ENCODE data around the gene TGFBI.
"Not testable (repeated sequence)": the region's sequence is repeated elsewhere in the genome, so short reads cannot be mapped to it uniquely, and the experiment has no call there.

The TGFBI gene

DNA sequence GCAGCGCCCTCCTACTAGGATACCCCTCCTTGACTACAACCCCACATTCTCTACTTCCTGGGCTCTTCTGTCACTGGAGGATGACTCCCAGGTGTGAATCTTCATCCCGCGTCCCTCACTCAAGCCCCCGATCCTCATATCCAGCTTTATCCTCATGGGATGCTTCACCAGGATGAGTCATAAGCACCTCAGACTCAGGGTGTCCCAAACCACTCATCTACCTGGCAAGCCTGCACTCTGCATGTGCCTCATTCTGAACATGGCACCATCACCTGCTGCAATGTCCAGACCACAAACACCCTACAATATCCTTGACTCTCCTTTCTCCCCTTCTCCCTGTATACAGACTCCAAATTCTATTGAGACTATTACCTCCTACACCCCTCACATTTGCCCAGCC lies 1.5 kb upstream of the TGFBI start:
- no peak for DNase-seq

DNA sequence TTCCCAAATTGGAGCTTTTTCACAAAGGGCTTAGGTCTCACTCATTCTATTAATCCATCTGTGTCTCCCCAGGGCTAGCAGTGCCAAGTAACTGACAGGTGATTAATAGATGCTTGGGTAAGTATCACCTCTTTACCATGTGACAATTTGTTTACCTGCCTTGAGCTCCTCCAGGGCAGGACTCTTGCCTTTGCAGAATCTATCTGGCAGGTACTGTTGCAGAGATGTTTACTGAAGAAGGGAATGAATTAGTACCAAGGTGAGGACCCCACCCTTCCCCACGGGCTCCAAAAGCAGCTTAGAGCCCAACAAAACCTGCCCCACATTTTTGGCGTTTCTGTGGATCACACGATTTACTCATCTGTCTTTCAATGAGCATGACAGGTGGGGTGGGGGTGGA lies 698 bp upstream of the TGFBI start:
- DNase-seq = no peak

DNA sequence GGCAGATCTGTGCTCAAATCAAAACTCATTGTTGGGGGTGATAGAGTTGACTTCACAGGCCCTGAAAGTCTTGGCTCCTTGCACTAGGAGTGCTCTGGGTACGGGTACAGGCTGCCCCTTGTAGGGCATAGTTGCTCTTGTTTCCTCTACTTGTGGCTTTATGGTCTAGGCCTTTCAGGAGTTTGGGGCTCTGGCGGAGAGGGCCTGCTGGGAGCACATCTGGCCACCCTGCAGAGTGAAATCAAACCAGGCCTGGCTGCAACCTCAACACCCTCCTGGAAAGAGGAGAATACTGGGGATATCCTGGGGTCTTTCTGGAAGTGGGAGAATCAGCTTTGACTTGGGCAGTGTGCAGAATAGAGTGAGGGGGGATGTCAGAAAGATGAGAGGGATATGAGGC lies 1.5 kb downstream of the TGFBI start:
- DNase-seq = no peak

DNA sequence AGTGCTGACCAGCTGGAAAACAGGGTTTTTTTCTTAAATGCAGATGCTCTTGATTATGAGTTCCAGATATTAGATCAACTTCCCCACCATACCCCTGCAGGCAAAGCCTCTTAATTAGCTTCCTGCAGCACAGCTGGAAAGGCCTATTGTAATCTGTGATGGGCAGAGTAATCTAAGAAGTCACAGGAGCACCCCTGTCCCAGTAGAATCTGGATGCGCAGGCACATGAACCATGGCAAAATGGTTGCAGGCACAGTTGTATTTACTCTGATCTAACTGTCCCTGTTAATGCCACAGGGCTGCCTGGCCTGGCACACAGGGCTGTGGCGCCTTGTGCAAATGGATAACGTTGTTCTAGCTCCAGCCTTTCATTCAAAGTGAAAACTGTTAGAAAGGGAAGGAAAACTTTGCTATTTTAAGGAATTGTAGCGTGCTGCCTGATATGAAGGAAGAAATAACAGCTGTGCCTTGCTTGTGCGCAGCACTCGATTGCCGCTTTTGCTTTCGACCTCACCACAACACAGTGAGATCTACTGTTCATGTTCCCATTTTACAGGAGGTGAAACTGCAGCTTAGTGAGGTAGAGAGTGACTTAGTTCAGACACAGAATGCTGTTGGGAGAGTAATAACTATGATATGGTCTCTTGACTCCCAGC lies 2.3 kb downstream of the TGFBI start:
- DNase-seq = no peak

DNA sequence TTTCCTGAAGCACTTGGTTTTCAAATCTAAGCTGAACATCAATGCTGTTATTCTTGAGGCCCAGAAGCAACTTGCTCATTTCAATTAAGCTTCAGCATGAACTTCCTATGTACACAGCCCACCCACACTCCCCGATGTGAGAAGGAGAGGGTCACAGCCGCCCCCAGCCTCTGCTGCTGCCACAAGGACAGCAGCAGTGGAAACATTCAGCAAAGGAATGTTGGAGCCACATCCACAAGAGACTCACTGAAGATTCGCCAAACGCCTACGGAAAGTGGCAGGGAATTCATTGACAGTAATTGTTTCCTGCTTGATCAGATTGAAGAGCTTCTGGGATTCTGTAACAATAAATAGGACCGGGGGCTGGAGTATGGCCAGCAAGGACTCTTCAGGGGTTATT lies 2.9 kb downstream of the TGFBI start:
- no peak for DNase-seq

DNA sequence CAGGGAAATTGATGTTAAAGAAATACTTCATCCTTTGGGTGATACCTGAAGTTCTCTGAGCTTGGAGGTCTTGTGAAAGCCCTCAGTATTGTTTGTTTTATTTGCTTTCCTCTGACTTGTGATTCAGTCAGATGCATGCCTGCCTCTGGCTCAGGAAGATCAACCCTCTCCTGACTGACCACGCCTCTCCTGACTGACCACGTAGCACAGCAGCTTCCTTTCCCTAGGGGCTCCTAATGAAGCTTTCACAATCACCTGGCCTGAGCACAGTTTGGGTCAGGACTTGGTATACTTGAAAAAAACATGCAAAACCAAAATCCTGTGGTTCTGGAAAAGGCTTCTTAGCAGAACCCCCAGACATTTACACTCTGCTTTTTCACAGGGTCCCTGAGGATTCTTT lies 3.8 kb downstream of the TGFBI start:
- DNase-seq = no peak

DNA sequence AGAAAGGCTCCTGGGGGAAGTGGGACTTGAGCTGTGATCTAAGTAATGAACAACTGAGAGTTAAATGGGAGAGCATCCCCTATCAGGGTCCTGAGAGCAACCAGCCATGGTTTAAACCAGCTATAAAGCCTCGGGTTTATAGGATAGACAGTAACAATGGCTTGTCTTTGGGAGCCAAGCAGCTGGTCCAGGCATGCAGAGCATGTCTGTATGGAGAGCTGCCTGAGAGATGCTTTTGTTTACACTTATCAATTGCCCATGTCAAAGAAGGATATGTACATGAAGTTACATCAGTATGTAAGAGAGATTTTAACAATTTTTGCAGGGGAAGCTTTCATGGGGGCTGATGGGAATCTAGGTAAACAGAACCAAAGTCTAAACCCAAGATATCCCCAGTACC lies 4.4 kb downstream of the TGFBI start:
- DNase-seq = no peak

DNA sequence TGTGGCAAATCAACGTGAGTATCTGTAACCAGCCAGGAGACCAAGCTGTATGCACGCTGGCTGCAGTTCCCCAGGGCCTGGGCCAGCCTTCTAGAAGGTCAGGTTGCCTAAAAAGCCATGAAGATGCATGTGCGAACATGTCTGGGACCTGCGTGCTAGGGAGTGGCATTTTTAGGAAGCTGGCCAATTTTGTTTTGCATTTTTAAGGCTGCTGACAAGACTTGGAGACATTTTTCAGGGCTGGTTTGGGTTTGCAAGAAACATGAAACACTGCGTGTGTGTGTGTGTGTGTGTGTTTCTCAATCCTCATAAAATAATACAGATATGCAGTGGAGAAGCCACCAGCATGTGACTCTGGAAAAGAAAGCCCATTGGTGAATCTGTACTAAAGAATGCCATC lies 5.1 kb downstream of the TGFBI start:
- DNase-seq = no peak

DNA sequence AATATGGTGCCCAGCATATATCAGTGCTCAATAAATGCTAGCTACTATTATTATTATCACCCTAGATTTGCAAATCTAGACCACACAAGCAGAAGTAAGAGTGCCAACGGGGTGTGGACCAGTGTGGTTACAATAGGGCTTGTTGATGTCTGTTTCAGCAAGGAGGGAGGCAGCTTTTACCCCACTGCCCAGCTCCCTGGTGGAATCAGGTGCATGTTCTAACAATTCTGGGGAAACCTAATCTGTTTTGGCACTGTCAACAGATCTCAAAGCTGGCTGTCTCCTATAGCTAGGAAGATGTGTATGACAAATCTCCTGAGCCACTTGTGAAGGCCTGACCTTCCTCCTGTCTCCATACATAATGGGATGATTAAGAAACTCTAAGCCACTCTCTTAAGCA lies 5.7 kb downstream of the TGFBI start:
- DNase-seq = peak; percentile 14

DNA sequence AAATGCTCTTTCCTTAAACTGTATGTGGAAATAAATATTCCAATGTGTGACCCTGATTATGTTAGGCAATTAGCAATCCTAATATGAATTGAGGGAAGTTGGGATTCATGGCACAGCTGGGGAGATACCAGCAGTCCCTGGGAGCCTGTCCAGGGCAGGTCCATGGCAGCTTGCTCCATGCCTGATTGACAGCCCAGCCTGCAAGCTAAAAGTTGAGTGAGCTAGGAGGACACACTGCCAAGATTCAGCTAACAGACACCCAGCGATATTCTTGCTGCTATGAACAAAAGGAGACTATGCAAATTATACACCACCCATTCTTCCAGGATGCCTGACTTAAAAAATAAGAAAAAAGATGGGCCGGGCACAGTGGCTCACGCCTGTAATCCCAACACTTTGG lies 6.2 kb downstream of the TGFBI start:
- no peak for DNase-seq

DNA sequence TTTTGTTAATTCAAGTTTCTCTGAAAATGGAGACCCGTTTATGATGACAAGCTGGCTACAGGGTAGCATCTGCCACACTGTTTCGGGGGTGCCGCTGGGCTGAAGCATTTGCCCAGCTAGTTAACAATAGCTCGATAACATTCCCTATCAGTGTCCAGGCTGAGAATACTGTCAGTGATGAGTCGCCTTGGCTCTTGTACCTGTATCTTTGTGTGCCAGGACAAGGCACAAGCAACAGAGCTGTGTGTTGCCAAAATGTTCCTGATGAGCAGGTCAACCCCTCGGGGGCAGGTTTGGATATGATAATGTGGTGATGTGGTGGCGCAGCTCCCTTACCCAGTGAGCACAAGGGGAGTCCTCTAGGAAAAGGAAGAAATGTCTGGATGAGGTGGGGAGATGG lies 7.0 kb downstream of the TGFBI start:
- no peak for DNase-seq

DNA sequence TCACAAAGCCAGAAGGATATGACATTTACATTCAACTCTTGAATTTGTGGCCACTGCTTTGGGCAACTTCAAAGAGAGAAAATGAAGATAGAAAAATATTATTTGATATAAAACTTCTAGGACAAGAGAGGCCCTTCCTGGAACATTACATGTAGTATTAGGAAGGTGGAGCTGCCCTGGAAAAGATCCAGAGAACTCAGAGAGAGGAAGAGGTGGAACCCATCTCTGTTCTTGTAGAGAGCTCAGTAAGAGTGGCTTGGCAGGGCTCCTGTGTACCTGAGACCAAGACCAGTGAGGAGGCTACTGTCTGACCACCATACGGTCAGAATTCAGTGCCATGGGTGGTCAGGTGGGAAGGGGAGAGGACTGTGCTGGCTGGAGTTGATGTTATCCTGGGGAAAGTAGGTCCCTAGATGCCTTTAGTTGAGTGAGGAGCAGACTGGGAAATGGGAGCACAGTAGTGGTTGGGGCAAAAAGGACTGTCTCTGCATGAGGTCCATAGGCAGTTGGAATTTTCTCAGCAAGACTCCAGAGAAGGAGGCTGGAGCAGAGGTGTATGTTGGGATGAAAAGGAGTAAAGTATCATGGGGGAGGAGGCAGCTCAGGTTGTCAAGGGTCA lies 7.6 kb downstream of the TGFBI start:
- no peak for DNase-seq

DNA sequence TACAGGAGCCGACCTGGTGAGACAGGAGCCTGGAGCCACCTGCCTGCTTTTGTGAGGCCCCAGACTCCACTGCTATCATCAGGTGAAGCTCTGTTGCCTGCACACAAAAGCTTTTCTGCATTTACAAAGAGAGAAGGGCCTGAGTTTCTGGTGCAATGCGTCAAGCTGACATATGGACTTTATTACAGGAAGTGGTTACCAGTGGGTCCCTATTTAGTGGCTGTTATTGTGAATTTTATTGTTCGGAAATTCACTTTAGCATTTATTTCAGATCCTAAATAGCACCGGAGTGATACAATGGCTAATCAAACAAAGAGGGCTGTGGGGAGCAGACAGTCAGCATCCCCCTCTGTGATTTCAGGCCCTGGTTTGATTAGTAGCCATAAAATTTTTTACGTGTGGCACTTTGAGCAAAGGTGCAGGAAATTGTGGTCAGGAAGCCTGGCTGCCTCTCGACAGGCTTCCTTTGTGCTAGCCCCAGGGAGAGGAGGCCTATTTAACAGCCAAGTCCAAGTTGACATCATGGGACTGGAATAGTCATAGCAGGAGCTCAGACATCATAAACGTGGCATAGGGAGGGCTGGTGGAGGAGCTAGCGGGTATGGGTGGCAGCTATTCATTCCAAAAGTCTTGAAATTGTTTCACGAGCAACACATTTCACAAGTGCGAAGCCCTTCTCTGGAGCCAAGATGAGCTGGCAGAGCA lies 8.4 kb downstream of the TGFBI start:
- peak; percentile 61 for DNase-seq

DNA sequence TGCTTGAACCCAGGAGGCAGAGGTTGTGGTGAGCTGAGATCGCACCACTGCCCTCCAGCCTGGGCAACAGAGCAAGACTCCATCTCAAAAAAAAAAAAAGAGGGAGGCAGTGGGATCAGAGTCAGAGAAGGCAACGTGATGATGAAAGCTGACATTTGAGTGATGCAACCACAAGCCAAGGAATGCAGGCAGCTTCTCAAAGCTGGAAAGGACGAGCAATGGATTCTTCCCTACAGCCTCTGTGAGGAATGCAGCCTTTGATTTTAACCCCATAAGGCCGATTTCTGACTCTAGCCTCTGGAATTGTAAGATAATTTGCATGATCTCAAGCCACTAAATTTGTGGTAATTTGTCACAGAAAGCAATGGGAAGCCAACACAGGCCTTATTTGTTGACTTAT lies 9.8 kb downstream of the TGFBI start:
- DNase-seq = no peak

DNA sequence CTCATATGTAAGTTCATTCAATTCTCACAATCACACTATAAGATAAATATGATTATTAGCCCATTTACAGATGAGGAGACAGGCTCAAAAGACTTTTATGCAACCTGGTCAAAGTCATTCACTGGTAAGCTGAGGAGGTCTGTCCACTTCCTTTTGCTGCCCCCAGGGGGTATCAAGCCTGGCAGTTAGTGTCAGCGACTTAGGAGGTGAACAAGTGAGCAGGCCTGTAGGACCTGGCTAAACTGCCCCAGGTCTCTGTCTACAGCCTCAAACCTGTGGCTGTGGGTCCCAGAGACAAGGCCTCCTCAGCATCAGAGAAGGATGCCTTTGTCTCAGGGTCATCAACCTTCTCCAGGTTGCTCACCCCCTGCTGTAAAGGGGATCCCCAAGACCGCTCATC lies 10.4 kb downstream of the TGFBI start:
- no peak for DNase-seq

DNA sequence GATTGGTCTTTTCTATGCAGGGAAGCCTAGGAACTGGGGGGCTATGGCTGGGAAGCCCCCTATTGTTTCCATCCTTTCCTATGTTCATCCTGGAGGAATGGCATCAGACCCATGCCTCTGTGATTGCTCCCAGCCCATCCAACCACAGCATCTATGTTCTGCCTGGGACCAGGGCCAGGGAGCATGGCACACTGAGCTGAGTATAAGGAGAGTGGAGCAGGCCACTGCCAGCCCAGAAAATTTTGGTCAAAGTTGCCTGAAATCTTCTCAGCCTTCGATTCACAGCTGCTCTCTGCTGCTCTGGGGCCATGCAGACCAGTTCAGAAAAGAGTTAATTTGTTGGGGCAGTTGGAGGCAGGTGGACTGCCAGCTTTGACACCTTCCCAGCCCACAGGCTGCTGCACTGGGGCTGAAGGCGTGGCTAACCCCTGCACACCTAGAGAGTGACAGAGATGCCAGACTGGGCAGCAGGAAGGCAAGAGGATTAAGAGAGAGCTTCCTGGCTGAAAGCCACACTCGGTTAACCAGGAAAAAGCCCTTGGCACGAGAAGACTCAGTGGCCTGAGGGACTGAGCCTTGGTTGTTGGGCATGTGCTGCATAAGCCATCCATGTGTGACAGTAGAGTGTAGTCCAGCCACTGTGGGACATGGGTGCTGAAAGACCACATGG lies 12.1 kb downstream of the TGFBI start:
- DNase-seq = no peak

DNA sequence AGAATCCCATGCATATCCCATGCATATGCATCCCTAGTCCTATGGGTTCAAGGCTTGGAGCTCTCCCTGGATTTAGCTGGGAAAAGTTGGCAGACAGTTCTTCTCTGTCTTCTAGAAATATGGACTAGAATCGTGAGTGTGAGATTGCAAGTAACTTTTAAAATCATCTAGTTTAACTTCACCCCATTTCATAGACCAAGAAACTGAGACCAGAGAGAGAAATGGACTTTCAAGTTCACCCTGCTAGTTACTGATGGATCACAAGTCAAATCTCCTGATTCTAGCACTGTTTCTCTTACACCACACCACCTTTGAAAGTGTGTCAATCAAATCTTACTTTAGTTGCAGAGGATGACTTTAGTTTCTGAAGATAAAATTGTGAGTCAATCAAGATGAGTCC lies 13.4 kb downstream of the TGFBI start:
- DNase-seq = no peak

DNA sequence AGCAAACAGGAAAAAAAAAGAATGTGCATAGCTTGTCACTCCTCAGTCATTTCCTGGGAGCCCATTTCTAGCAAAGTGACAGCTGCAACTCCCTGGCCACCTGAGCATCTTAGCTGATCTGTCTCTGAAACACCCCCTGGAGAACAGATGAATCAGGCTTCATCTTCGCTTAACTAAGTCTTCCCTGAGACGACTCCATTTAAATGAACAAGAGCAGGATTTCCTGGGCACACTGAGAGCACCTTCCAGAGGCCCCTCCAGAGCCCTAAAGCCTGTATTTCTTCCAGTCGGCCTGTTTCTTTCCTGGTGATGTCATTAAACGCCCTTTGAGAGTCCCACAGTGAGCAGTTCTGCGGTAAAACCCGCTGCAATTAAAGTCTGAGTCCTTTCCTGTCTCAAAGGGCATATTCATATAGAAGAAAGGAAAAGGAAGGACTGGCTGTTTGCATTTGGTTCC lies 13.9 kb downstream of the TGFBI start:
- peak; percentile 26 for DNase-seq

DNA sequence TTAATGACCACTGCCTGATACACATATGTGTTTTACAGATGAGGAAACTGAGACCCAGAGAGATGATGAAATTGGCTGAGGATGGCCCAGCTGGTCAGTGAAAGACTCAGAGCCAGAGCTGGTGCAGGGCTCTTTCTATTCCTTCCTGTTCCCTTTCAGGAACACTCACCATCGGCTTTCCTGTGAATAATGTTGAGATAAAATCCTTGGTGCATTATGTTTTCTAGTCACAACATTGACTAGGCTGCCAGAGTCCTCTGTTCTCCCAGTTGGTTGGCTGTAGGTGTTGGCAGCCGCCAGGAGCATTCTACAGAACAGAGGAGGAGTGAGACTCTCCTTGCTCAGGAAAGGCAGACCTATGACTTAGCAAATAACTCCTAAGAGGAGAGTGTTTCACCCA lies 14.8 kb downstream of the TGFBI start:
- DNase-seq = no peak

DNA sequence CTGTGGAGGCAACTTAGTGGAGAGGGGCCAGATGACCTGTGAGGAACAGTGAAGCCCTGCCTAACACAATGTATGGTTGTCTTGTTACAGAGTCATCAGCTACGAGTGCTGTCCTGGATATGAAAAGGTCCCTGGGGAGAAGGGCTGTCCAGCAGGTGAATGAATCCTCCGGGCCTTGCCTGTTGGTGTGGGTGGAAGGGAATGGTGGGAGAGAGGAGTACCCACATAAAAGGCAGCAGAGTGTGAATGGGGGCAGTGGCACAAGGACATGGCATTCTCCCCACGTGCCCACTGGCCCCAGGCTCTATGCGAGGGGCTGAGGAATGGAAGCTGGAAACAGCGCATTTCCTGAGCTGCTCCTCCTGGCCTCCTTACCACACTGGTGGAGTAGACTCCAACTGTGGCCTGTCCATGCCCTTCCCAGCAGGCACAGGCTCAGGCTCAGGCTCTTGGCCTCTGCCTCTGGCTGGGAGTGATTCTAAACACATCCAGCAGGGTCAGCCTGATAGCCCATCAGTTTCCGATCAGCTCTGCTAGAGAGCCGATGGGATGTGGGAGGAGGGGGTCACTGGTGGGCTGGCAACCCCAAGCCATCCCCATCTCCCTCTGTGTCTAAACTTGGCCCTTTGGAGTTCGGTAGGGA lies 15.3 kb downstream of the TGFBI start:
- DNase-seq = no peak

DNA sequence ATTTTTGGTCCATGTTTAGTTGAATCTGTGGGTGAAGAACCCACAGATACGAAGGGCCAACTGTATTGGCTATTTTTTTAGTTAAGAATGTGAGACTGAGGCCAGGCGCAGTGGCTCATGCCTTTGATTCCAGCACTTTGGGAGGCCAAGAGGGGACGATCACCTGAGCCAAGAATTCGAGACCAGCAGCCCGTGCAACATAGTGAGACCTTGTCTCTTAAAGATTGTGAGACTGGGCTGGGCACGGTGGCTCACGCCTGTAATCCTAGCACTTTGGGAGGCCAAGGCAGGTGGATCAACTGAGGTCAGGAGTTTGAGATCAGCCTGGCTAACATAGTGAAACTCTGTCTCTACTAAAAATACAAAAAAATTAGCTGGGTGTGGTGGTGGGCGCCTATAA lies 16.2 kb downstream of the TGFBI start:
- DNase-seq = not testable (repeated sequence)

DNA sequence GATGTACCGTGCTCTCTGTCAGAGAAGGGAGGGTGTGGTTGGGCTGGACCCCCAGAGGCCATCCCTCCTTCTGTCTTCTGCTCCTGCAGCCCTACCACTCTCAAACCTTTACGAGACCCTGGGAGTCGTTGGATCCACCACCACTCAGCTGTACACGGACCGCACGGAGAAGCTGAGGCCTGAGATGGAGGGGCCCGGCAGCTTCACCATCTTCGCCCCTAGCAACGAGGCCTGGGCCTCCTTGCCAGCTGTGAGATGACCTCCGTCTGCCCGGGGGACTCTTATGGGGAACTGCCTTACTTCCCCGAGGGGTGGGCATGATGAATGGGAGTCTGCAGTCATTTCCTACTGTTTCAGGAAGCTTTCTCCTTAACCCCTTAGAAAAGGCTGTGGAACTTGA lies 17.5 kb downstream of the TGFBI start:
- DNase-seq = no peak

DNA sequence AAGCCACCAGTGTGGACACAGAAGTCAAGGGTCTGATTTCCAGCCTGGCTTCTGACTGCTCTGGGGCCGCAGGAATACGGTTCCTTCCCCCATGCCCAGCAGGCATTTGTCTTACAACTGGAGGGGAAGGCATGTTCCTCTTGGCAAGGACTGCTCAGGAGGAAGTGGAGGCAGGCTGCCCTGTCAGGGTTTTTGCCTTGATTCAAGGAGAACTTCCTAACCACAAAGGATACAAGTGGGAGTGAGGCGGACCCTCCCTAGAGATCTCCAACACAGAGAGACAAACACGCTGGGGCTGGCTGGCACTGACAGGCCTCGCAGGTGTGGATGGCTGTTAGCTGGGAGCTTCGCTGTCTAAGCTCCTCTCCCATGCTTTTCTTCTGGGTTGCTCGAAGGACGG lies 19.1 kb downstream of the TGFBI start:
- peak; percentile 10 for DNase-seq

Data from hematopoietic multipotent progenitor cell treated with erythropoietin and hydrocortisone succinate and interleukin-3 and kit ligand, for 4 days (in vitro differentiated cells).